NCI-H187 (cell line): Measurements from ENCODE around the gene ZNF160.
"Not testable (repeated sequence)": the region's sequence is repeated elsewhere in the genome, so short reads cannot be mapped to it uniquely, and the experiment has no call there.

Experiments used
- DNase-seq, 2 experiments: peaks; one replicate each; lab custom pipeline; 2025; lab: John Stamatoyannopoulos, UW

Gene ZNF160

DNA sequence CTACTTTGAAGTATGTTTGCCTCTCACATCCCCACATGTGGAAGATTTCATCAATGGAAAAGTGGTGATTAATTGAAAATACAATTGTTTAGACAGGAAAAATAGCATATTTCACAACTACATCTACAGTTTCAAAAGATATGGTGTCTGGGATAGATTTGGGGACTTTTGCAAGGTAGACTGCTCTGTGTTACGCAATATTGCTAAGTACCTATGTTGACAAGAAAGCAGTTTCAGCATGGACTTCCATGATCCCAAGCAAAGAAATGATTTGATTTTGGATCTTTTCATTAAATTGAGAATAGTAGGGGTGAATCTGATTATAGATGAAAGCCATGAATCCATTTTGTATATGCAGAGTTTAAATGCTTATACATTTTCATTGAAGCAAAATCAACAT is 10.5 kb downstream of the ZNF160 start:
- DNase-seq, result no peak

DNA sequence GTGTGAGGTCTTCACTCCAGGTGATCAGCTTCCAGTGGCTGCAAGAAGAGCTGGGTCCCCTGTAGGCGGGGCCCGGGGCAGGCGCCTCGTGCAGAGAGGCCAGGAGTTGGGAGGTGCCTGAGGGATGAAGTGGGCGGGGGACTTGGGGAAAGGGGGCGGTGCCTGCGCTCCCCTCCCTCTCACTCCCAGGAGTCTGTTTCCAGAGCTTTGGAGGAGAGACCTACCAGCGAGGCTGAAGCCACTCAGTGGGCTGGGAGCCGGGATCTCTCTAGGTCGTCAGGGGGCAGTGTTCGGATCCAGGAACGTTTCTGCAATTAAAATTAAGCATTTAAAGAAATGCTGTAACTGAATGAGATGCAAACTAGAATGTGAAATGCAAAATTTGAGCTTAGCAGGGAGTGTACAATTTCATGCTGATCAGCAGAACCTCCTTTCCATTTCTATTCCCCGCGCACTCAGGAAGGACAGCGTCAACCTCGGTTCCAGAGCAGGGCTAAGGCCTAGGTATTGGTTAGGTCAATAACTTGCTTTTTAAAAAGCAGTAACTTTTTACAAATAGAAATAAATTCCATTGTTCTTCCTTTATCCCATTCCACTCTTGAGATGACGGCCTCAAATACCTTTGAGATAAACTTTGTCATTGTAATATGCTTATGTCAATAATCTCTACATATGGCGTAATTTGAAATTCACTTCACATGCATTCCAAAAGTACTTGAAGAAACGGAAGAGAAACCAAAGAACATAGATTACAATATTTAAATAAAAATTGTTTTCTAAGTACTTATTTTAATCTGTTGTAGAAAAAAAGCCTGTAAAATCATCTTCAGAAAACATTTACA is 11.6 kb downstream of the ZNF160 start:
- DNase-seq, result no peak

DNA sequence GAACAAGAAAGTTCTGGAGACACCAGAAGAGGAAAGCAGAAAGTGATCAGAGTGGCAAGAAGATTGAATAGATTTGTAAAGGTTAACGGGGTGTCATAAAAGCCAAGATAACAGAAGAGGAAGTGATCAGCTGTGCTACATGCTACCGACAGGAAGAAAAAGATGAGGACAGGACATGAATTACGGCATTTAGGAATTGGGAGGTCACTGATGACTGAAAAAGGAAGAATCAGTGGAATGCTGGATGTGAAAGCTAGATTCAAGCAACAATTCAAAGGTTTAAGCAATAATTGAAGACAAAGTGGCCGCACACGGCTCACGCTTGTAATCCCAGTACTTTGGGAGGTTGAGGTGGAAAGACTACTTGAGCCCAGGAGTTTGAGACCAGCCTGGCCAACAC is 15.1 kb downstream of the ZNF160 start:
- no peak for DNase-seq

DNA sequence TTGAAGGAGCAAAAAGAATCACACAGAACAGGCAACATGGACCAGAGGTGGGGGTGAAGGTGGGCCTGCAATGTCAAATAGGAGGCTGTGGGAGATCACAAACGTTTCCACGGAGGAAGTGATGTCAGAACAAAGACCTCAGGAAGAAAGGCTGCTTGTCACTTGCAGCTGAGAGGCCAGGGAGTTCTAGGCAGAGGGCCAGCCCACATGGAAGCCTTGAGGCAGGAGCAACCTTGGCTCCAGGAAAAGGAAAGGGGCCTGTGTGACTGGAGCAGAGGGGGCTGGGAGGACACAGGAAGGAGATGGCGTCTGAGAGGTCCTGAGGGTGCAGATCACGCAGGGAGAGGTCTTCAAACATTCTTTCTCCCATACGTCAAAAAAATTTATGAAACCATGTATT is 16.3 kb downstream of the ZNF160 start:
- DNase-seq, result no peak

DNA sequence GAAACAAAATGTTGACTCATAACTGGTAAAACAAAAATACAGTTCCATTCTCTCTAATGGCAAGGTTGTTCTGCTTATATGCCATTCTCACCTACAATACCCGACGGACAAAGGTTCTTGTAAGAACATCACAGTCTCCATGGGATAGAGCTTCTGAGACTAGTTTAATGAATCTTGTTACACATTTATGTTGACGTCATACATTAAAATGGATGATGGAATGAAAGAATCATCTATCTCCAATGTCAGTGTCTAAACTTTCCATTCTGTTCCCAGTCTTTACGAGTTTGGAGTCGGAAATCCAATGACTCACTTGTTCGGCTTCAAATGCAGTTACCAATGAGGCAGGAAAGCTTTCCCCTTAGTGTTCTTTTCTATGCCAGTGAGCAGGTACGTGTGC is 17.7 kb downstream of the ZNF160 start:
- DNase-seq, result no peak

DNA sequence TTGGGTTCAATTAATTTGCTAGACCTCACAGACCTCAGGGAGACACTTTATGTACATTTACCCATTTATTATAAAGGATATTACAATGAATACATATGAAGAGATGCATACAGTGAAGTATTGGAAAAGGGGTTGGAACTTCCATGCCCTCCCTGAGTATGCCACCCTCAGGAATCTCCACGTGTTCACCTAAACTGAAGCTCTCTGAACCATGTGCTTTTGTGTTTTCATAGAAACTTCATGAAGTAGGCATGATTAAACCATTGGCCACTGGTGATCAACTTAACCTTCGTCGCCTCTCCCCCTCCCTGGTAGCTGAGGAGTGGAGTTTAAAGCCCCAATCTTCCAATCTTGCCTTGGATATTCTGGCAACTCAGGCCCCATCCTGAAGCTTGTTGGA is 20.3 kb downstream of the ZNF160 start:
- no peak for DNase-seq

DNA sequence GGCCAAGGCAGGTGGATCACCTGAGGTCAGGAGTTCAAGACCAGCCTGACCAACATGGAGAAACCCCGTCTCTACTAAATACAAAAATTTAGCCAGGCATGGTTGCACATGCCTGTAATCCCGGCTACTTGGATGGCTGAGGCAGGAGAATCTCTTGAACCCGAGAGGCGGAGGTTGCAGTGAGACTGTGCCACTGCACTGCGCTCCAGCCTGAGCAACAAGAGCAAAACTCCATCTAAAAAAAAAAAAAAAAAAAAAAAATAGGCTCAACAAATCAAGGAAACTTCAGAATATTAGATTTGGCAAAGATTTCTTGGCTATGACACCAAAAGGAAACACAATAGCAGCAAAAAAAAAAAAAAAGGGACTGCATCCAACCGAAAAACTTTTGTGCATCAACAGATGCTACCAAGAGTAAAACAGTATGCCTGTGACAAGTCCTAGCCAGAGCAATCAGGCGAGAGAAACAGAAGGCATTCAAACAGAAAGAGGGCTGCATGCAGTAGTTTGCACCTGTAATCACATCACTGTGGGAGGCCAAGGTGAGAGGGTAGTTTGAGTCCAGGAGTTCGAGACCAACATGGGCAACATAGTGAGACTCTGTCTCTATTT is 23.8 kb downstream of the ZNF160 start:
- DNase-seq, result no peak

DNA sequence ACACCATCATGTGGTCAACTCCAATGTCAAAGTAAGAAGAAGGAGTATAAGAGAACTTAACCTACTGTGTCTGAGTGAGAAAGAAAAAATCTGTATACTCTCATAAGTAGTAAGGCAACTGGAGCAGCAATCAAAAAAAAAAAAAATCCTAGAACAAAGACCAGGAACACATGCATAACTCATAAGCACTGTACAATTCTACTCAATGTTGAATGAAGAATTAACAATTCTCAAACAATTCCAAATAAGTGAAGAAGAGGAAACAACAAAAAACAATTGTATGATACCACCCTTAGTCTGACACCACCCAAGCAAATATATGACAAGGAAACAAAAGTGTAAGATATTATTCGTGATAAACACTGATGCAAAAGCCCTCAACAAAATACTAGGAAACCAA is 24.6 kb downstream of the ZNF160 start:
- DNase-seq, result no peak

DNA sequence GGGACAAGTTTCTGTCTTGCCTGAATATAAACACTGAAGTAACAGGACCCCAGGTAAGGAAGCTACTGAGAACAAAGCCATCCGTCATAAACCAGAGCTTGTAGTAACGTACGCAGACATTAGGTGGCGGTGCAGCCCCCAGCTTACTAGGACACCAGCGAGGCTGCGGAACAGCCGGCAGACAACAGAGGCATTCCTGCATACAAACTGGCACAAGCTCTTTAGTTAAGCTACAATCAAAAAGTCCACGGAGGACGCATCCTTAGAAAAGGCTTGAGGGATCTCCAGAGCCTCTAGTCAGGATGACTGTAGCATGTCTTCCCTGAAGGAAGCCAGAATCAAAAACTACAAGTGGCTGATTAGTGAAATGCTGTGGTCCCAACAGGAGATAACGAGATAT is 26.2 kb downstream of the ZNF160 start:
- DNase-seq, result no peak

DNA sequence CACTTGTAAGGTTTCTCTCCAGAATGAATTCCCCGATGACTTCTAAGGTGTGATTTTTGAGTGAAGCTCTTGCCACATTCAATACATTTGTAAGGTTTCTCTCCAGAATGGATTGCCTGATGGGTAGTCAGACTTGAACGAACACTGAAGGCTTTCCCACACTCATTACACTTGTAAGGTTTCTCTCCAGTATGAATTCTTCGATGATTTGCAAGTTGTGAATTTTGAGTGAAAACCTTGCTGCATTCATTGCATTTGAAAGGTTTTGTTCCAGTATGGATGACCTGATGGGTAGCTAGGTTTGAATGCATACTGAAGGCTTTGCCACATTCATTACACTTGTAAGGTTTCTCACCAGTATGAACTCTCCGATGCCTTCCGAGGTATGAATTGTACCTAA is 34.4 kb downstream of the ZNF160 start:
- DNase-seq, result no peak

DNA sequence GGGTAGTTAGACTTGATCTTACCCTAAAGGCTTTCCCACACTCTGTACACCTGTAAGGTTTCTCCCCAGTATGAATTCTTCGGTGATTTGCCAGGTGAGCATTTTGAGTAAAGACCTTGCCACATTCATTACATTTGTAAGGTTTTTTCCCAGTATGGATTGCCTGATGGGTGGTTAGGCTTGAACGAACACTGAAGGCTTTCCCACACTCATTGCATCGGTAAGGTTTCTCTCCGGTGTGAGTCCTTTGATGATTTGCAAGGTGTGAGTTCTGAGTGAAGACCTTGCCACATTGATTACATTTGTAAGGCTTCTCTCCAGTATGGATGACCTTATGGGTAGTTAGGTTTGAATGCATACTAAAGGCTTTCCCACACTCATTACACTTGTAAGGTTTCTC is 35.0 kb downstream of the ZNF160 start:
- no peak for DNase-seq

DNA sequence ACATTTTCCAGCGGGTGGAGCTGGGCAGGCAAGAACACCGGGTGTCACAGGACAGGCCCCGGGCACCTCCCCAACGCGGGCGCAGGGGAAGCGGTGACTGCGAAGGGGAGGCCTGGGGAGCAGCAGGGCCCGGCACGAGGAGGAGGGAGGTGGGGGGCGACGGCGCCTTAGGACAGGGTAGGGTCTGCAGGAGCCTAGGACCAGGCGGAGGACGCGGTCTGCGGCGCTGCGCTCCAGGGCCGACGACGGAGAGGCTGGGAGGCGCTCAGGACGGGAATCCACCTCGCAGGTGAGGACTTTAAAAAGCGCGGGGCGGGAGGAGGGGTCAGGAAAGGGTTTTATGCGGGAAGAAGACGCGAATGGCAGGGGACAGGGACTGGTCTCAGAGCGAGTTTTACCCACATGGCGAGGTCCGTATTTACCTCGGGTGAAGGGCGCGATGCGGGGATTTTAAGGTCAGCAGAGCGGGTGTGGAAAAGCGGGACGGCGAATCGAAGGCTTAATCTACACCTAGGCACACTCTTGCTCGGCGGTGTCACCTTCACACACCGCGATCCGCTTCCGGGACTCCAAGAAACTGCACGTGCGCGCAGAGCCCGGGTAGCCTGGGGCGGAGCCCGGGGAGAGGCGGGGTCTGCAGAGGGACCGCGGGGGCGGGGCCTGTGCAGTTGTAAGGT is 45.2 kb downstream of the ZNF160 start:
- DNase-seq, result no peak

DNA sequence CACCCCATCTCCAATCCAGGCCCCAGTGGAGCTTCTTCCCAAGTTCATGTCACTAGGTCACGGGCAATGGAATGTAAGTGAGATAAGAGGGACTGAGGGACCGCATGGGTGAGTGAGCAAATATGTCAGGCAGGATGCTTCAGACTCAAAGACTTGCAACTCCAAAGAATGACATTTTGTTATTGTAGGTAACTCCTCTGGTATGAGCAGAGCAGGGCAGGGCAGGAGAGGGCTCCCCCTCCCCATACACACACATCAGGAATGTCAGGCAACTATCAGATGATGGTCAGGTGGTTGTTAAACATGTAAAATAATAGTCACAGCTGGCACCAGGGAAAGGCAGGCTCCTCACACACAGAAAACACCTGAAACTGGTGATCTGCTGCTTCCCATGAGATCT is 48.1 kb downstream of the ZNF160 start:
- DNase-seq, result no peak

DNA sequence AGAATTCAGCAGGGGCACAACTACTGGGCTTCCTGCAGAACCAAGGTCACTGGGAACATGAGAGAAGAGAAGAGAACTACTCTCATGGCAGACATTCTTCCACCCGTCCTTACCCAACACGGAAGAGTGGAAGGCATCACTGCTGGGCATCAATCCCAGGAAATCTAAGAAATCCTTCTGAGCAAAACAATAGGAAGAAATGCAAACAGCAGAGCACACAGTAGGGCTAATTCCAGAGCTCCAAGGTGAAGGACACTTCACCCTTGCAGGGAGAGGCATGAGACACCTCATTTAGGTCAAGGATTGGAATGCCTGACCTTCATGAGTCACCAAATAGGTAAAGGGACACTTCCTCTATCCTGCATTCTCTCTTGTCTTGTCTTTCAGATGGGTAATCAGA is 55.8 kb downstream of the ZNF160 start:
- DNase-seq, result no peak

DNA sequence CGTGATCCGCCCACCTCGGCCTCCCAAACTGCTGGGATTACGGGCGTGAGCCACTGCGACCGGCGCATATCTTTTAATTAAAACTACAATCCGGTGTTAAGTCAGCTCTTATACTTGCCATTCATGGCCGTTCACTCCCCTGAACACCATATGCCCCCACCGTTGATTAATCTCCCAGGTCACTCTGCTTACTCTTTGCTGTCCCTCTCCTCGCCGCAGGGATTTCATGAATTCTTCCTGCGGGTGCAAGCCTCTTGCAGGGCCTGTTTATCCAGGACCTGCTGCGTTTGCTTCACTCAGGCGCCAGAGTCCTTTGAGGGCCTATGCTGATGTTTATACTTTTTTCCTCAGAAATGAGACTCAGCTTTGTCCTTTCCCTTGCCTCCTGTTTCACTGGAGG is 57.7 kb downstream of the ZNF160 start:
- no peak for DNase-seq

DNA sequence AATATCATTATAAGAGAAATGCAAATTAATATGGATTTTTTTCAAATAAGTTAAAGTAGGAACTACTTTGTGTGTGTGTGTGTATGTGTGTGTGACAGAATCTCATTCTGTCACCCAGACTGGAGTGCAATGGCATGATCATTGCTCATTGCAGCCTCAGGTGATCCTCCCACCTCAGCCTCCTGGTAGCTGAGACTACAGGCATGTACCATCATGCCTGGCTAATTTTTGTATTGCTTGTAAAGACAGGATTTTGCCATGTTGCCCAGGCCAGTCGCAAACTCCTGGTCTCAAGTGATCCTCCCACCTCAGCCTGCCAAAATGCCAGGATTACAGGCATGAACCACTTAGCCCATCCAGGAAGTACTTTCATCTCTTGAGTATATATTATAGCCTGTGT is 61.9 kb downstream of the ZNF160 start:
- no peak for DNase-seq

DNA sequence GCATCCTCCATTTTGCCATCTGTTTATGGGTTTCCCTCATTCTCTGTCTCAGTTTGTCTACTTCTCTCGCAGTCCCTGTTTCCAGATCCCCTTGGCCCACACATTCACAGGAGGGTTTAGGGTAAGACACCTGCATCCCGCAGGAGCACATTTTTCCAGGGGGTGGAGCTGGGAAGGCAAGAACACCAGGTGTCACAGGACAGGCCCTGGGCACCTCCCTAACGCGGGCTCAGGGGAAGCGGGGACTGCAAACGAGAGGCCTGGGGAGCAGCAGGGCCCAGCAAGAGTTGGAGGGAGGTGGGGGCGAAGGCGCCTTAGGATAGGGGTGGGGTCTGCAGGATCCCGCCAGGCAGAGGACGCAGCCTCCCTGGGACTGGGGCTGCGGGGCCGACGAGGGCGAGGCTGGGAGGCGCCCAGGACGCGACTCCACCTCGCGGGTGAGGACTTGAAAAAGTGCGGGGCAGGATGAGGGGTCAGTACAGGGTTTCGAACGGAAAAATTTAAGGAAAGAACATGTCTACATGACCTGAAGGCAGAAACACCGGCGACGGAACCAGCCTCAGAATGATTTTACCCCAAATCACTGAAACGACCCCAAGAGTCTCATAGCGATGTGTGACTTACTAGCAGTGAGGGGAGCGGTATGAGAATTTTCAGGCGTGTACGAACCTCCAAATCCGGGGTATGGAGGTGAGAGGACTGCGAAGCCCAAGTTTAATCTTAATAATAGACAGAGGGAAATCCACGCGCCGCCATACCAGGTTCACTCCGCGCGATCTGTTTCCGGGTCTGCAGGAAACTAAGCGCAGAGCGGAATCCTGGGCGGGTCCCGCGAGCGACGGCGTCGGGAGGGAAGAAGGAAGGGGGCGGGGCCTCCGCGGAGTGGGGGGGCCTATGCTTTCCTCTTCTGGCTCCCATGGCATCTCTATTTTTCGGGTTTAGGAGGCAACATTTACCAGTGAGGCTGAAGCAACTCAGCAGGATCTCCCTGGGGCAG is 65.8 kb downstream of the ZNF160 start:
- DNase-seq, result no peak

DNA sequence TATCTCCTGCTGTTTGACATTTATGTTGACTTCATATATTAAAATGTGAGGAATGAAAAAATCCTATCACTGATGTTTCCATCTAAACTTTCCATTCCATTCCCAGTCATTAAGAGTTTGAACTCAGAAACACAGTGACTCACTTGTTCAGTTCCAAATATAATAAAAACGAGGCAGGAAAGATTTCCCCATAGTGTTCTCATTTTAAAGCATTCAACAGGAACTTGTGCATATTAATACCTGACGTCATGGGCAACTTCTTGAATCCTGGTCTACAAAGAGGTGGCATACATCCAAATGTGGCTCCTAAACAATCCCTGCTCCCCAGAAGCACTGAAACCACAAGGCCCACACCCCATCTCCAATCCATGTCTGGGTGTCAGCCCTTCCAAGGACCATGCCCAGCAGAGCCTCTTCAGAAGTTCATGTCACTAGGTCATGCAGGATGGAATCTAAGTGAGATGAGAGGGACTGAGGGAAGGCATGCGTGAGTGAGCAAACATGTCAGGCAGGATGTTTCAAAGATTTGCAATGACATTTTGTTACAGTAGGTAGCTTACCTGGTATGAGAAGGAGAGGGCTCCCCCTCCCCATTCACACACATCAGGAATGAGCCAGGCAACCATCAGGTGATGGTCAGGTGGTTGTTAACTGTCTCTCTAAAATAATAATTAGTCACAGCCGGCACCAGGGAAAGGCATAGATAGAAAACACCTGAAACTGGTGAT is 68.1 kb downstream of the ZNF160 start:
- no peak for DNase-seq

DNA sequence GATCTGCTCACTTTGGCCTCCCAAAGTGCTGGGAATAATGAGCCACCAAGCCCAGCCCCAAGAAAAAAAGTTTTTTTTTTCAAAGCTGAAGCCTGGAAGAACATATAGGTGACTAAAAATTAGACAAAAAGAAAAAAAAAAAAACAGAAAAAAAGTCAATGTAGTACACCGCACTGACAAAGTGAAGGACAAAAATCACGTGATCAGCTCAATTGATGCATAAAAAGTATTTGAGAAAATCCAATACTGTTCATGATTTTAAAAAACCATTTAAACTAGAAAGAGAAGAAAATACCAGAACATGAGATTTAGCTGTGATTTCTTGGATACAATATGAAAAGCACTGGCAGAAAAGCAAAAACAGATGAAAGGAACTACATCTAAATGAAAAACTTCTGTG is 69.2 kb downstream of the ZNF160 start:
- DNase-seq, result no peak

DNA sequence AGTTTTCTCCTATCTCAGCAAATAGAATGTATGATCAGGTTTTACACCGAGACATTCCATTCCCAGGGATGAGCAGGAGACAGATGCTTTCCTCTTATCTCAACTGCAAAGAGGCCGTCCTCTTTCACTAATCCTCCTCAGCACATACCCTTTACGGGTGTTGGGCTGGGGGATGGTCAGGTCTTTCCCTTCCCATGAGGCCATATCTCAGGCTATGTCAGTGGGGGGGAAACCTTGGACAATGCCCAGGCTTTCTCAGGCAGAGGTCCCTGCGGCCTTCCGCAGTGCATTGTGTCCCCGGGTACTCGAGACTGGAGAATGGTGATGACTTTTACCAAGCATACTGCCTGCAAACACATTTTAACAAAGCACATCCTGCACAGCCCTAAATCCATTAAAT is 74.9 kb downstream of the ZNF160 start:
- not testable (repeated sequence) for DNase-seq

DNA sequence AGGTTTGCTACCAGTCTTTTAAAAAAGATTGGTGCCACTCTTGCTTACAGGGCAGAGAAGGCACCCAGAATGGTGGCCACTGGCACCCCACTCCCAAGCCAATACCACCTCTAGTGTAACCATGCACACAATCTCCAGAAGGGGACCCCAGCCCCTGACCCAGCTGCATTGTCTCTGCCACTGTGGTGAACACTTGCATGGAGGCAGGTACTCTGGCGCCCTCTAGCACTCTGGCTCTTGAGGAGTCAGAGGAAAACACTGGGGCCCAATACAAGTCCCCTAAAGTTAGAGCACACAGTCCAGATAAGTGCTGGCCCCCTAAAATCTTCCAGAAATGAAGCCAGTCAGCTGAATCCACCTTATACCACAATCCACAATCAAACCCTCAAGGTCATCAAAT is 83.5 kb downstream of the ZNF160 start:
- no peak for DNase-seq
